ENCODE data around the gene ANKRD10.

ANKRD10 gene

GRCh38 chr13:110860983-110861382, 53.9 kb downstream of the ANKRD10 start:
- Histone ChIP-seq H3K36me3 (no peaks in the 10 kb centered on the region), H3K4me3 (ENCODE audit: low read depth, low read length) (no peak overlapping the region), H3K9me3 (ENCODE audit: severe bottlenecking) (peaks cover 9% of the 10 kb centered on the region), H3K27ac (no peak overlapping the region), H3K27me3 (ENCODE audit: insufficient read depth, low read depth, severe bottlenecking) (no peaks in the 10 kb centered on the region)
- TF ChIP-seq, protein P1, sequence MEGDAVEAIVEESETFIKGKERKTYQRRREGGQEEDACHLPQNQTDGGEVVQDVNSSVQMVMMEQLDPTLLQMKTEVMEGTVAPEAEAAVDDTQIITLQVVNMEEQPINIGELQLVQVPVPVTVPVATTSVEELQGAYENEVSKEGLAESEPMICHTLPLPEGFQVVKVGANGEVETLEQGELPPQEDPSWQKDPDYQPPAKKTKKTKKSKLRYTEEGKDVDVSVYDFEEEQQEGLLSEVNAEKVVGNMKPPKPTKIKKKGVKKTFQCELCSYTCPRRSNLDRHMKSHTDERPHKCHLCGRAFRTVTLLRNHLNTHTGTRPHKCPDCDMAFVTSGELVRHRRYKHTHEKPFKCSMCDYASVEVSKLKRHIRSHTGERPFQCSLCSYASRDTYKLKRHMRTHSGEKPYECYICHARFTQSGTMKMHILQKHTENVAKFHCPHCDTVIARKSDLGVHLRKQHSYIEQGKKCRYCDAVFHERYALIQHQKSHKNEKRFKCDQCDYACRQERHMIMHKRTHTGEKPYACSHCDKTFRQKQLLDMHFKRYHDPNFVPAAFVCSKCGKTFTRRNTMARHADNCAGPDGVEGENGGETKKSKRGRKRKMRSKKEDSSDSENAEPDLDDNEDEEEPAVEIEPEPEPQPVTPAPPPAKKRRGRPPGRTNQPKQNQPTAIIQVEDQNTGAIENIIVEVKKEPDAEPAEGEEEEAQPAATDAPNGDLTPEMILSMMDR (IDR thresholded peaks at IDR 0.05; ENCODE audit: low read depth, low read length), result no peak
- no peak for DNase-seq

- TF ChIP-seq, protein P1 (IDR thresholded peaks at IDR 0.05; ENCODE audit: low read depth, low read length), result no peak
These were observed 57.7 kb downstream of the ANKRD10 start for GRCh38 chr13:110856942-110857835.

GRCh38 chr13:110855363-110855762, 59.5 kb downstream of the ANKRD10 start:
- Histone ChIP-seq H3K9me3 (ENCODE audit: severe bottlenecking) (peaks cover 8% of the 10 kb centered on the region), H3K27me3 (ENCODE audit: insufficient read depth, low read depth, severe bottlenecking) (no peaks in the 10 kb centered on the region), H3K36me3 (no peaks in the 10 kb centered on the region), H3K4me3 (ENCODE audit: low read depth, low read length) (no peak overlapping the region), H3K27ac (no peak overlapping the region)
- DNase-seq, result no peak
- TF ChIP-seq, protein P1 (IDR thresholded peaks at IDR 0.05; ENCODE audit: low read depth, low read length), result no peak

More at GRCh38 chr13:110856942-110857835, 57.7 kb downstream of the ANKRD10 start:
- H3K36me3 ChIP-seq, result no peaks in the 10 kb centered on the region
- H3K27me3 ChIP-seq (ENCODE audit: insufficient read depth, low read depth, severe bottlenecking), result no peaks in the 10 kb centered on the region
- no peak for DNase-seq
- H3K27ac ChIP-seq, result no peak overlapping the region
- H3K9me3 ChIP-seq (ENCODE audit: severe bottlenecking), result peaks cover 8% of the 10 kb centered on the region
- H3K4me3 ChIP-seq (ENCODE audit: low read depth, low read length), result no peak overlapping the region

DNA sequence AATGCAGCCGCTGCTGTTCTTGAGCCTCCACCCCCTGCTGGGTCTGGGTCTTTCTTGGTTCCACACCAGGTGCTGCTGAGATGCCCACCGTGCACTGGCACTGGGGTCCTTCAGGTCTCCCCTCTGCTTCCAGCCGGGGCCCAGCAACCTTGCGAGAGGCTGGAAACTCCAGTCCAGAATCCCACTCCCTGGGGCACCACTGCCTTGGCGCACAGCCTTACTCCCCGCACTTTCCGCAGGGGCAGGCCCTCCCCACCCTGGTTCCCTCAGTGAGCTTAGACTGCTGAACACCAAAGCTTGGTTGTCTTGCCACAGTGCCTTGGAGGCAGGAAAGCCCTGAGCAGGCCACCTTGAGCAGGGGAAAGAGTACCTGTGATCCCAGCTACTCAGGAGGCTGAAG, 60.0 kb downstream of the ANKRD10 start:
- no peaks in the 10 kb centered on the region for H3K36me3 ChIP-seq
- peaks cover 8% of the 10 kb centered on the region for H3K9me3 ChIP-seq (ENCODE audit: severe bottlenecking)
- no peak overlapping the region for H3K27ac ChIP-seq
- no peak overlapping the region for H3K4me3 ChIP-seq (ENCODE audit: low read depth, low read length)
- TF ChIP-seq, protein P1 (IDR thresholded peaks at IDR 0.05; ENCODE audit: low read depth, low read length), result no peak
- DNase-seq, result no peak
- no peaks in the 10 kb centered on the region for H3K27me3 ChIP-seq (ENCODE audit: insufficient read depth, low read depth, severe bottlenecking)

DNA sequence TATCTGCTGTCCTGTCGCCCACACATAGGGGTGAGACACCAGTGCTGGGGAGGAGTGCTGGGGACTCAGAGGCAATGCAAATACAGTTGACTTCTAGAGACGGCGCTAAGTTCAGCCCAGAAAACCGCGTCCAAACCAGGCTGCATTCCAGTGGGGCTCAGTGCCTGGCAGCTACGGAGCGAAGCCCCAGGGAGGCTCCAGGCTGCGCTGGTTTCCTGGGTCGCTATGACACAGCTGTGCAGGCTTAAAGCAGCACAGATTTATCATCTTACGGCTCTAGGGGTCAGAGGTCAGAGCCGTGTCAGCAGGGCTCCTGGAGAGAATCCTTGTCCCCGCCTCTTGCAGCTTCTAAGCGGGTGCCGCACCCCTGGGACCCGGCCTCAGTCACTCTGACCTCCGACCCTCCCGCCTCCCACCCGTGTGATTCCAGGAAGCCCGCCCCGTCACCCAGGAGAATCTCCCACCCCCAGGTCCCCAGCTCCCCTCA, 61.6 kb downstream of the ANKRD10 start:
- Histone ChIP-seq H3K36me3 (no peaks in the 10 kb centered on the region), H3K4me3 (ENCODE audit: low read depth, low read length) (no peak overlapping the region), H3K27ac (no peak overlapping the region), H3K9me3 (ENCODE audit: severe bottlenecking) (peaks cover 8% of the 10 kb centered on the region), H3K27me3 (ENCODE audit: insufficient read depth, low read depth, severe bottlenecking) (no peaks in the 10 kb centered on the region)
- TF ChIP-seq, protein P1 (IDR thresholded peaks at IDR 0.05; ENCODE audit: low read depth, low read length), result no peak
- peak; percentile 57 for DNase-seq
